HG02759 (cell line): ENCODE results near the gene ALG1.
"Not testable (repeated sequence)": the region's sequence is repeated elsewhere in the genome, so short reads cannot be mapped to it uniquely, and the experiment has no call there.

Experiments
- ATAC-seq: cut with Tn5 transposase; IDR thresholded peaks from one replicate; pipeline ENCODE4 v1.9.1; 2021; ENCODE audit warnings: mild to moderate bottlenecking, moderate library complexity; ENCODE audit not compliant: unreplicated experiment

The ALG1 gene

GRCh38 chr16:5044581-5044980 is 27.1 kb upstream of the ALG1 start:
- ATAC-seq: not testable (repeated sequence)

- no peak for ATAC-seq
These were observed 26.0 kb upstream of the ALG1 start for GRCh38 chr16:5045499-5046115.

GRCh38 chr16:5046914-5047313 is 24.7 kb upstream of the ALG1 start:
- ATAC-seq: no peak

GRCh38 chr16:5054876-5055865 is 16.5 kb upstream of the ALG1 start:
- ATAC-seq: no peak

- peak; percentile 75 for ATAC-seq
These were observed 15.3 kb upstream of the ALG1 start for GRCh38 chr16:5056352-5056751.

GRCh38 chr16:5058476-5058875 is 13.2 kb upstream of the ALG1 start:
- no peak for ATAC-seq

GRCh38 chr16:5059386-5060072 is 12.1 kb upstream of the ALG1 start:
- ATAC-seq: no peak

GRCh38 chr16:5060073-5060641 is 11.5 kb upstream of the ALG1 start:
- no peak for ATAC-seq

GRCh38 chr16:5062051-5062450 is 9.6 kb upstream of the ALG1 start:
- ATAC-seq: no peak

GRCh38 chr16:5062790-5063765 is 8.6 kb upstream of the ALG1 start:
- no peak for ATAC-seq

- ATAC-seq: no peak
These were observed 6.7 kb upstream of the ALG1 start for GRCh38 chr16:5064915-5065314.

GRCh38 chr16:5065326-5065725 is 6.3 kb upstream of the ALG1 start:
- ATAC-seq: no peak

GRCh38 chr16:5065813-5066212 is 5.8 kb upstream of the ALG1 start, which contains the start of gene C16orf89:
C16orf89 (minus strand) TSS chr16:5065956; CDS start chr16:5065908, 48 bp downstream.
- no peak for ATAC-seq

GRCh38 chr16:5066511-5066910 is 5.1 kb upstream of the ALG1 start:
- ATAC-seq: no peak

- no peak for ATAC-seq
These were observed 2.6 kb upstream of the ALG1 start for GRCh38 chr16:5069048-5069447.

GRCh38 chr16:5069854-5070253 is 1.8 kb upstream of the ALG1 start:
- no peak for ATAC-seq

- ATAC-seq: no peak
These were observed 1.0 kb upstream of the ALG1 start for GRCh38 chr16:5070431-5071186.

- ATAC-seq: no peak
These were observed 332 bp upstream of the ALG1 start for GRCh38 chr16:5071341-5071680.
